Astrocyte (in vitro differentiated cells and primary cell): ENCODE data around the gene RBM17. TPM values are rescaled to one million over a fixed set of nuclear protein-coding genes. Genes with fewer than 3 reads are reported as not detected.

Source experiments
- DNase-seq: peaks from one replicate; pipeline ENCODE4 v3.0.0-alpha.2; 2010; ENCODE audit warnings: low read depth
- FAIRE-seq: peaks from 2 replicates; lab custom pipeline; 2011; peaks lifted over from hg19 to GRCh38; lab: Jason Lieb, UNC
- H2AFZ ChIP-seq: 2 replicates; pipeline ENCODE4 v1.6.0; 2012; ENCODE audit warnings: low read depth, low read length, inconsistent platforms
- H3K27ac ChIP-seq: 2 replicates; pipeline ENCODE4 v1.5.1; 2011; ENCODE audit warnings: low read depth, low read length, inconsistent platforms
- H3K27me3 ChIP-seq: 2 replicates; pipeline ENCODE4 v1.6.0; 2011; ENCODE audit warnings: low read length, inconsistent platforms; ENCODE audit not compliant: insufficient read depth
- H3K36me3 ChIP-seq: 2 replicates; pipeline ENCODE4 v1.5.1; 2011; ENCODE audit warnings: low read length, inconsistent platforms; ENCODE audit not compliant: insufficient read depth
- H3K4me1 ChIP-seq: 2 replicates; pipeline ENCODE4 v1.5.1; 2011; ENCODE audit warnings: low read length, inconsistent platforms; ENCODE audit not compliant: insufficient read depth
- H3K4me2 ChIP-seq: 2 replicates; pipeline ENCODE4 v1.6.0; 2012; ENCODE audit warnings: low read length, inconsistent platforms
- H3K4me3 ChIP-seq: 2 replicates; pipeline ENCODE4 v1.5.1; 2011; ENCODE audit warnings: low read depth, mild to moderate bottlenecking, low read length, inconsistent platforms; ENCODE audit not compliant: insufficient read depth
- H3K79me2 ChIP-seq: 2 replicates; pipeline ENCODE4 v1.6.0; 2012; ENCODE audit warnings: mild to moderate bottlenecking, low read length, inconsistent platforms; ENCODE audit not compliant: insufficient read depth
- H3K9ac ChIP-seq: 2 replicates; pipeline ENCODE4 v1.6.0; 2012; ENCODE audit warnings: mild to moderate bottlenecking, low read length, inconsistent platforms
- H3K9me3 ChIP-seq: 2 replicates; pipeline ENCODE4 v1.5.1; 2012; ENCODE audit warnings: low read depth, mild to moderate bottlenecking, low read length, inconsistent platforms; ENCODE audit not compliant: insufficient read depth
- H4K20me1 ChIP-seq: 2 replicates; pipeline ENCODE4 v1.6.0; 2012; ENCODE audit warnings: low read length, inconsistent platforms; ENCODE audit not compliant: insufficient read depth
- H3K27ac Mint-ChIP-seq: one replicate; pipeline ENCODE4 v1.8.0; 2021; ENCODE audit warnings: mild to moderate bottlenecking, mixed read lengths; ENCODE audit not compliant: unreplicated experiment
- H3K27me3 Mint-ChIP-seq: one replicate; pipeline ENCODE4 v1.8.0; 2021; ENCODE audit warnings: low read depth, mixed read lengths; ENCODE audit not compliant: unreplicated experiment
- H3K36me3 Mint-ChIP-seq: one replicate; pipeline ENCODE4 v1.8.0; 2021; ENCODE audit warnings: low read depth, mixed read lengths; ENCODE audit not compliant: unreplicated experiment
- H3K4me1 Mint-ChIP-seq: one replicate; pipeline ENCODE4 v1.8.0; 2021; ENCODE audit warnings: low read depth, mixed read lengths; ENCODE audit not compliant: unreplicated experiment
- H3K4me3 Mint-ChIP-seq: one replicate; pipeline ENCODE4 v1.8.0; 2021; ENCODE audit warnings: mild to moderate bottlenecking, moderate library complexity, mixed read lengths; ENCODE audit not compliant: unreplicated experiment
- H3K9me3 Mint-ChIP-seq: one replicate; pipeline ENCODE4 v1.8.0; 2021; ENCODE audit warnings: mild to moderate bottlenecking, mixed read lengths; ENCODE audit not compliant: unreplicated experiment
- EZH2 ChIP-seq: IDR thresholded peaks from 2 replicates; pipeline ENCODE4 v1.6.1; 2012; ENCODE audit warnings: mild to moderate bottlenecking, low read length, inconsistent platforms; ENCODE audit not compliant: insufficient read depth
- total RNA-seq: library from RNA; stranded (reverse); gene quantifications from 2 replicates; pipeline ENCODE4 v1.2.1, GENCODE V29; 2021
- TF ChIP-seq, protein P1 (sequence below): IDR thresholded peaks from 2 replicates; pipeline ENCODE4 v1.5.1; 2011; ENCODE audit warnings: low read depth, mild to moderate bottlenecking, inconsistent platforms, low read length, moderate library complexity; ENCODE audit not compliant: insufficient read depth

Gene RBM17
- total RNA-seq, 1 donor from 2014 or later: 71.3 TPM

DNA sequence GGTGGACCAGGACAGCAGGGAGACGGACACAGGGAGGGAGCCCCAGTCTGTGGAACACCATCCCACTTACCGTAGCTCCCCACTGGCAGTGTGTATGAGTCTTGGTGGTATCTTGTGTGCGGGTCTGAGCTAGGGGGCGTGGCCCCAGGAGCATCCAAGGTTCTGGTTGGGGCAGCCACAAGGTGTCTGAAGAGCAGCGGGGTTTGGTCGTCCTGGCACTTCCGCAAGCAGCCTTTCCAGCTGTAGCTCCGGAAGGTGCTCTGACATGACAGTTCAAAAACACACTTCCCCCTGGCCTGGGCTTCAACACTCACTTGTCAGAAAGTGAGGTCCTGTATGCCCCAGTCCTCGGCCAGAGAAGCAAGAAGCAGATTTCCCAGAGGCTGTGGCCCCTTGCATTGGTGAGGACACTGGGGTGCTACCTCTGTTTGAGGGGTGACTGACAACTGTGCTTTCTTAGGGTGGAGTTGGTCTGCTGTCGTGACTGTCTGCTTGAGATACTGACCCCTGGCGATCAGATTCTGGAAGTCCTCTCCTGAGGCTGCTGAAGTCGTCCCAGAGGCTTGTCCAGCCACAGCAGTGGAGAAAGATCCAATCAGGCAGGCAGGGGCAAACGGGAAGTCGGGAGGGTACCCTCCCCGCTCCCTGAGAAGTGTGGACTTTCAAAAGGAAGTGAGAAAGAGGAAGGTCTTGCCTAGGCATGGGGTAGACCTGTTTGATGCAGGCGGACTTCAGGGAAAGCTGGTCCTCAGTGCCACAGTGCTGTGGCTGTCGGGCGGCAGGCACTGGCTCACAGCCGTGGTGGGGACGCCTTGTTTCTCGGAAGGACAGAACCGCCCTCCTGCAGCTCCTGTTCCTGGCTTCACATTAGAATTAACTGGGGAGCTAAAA lies 62.5 kb downstream of the RBM17 start:
- FAIRE-seq (no peak), DNase-seq (peak; percentile 42)
- Histone ChIP-seq H3K9me3 (no peaks in the 10 kb centered on the region), H3K27me3 (no peaks in the 10 kb centered on the region), H3K79me2 (peaks cover 72% of the 10 kb centered on the region), H2AFZ (no peak overlapping the region), H4K20me1 (peaks cover 53% of the 10 kb centered on the region), H3K27ac (no peak overlapping the region), H3K4me1 (peaks cover 18% of the 10 kb centered on the region), H3K4me3 (no peak overlapping the region), H3K4me2 (peak overlapping the region; percentile 39), H3K9ac (peak overlapping the region; percentile 8), H3K36me3 (no peaks in the 10 kb centered on the region)
- no peak overlapping the region for H3K4me3 Mint-ChIP-seq
- H3K36me3 Mint-ChIP-seq: peaks cover 7% of the 10 kb centered on the region
- TF ChIP-seq, protein P1, sequence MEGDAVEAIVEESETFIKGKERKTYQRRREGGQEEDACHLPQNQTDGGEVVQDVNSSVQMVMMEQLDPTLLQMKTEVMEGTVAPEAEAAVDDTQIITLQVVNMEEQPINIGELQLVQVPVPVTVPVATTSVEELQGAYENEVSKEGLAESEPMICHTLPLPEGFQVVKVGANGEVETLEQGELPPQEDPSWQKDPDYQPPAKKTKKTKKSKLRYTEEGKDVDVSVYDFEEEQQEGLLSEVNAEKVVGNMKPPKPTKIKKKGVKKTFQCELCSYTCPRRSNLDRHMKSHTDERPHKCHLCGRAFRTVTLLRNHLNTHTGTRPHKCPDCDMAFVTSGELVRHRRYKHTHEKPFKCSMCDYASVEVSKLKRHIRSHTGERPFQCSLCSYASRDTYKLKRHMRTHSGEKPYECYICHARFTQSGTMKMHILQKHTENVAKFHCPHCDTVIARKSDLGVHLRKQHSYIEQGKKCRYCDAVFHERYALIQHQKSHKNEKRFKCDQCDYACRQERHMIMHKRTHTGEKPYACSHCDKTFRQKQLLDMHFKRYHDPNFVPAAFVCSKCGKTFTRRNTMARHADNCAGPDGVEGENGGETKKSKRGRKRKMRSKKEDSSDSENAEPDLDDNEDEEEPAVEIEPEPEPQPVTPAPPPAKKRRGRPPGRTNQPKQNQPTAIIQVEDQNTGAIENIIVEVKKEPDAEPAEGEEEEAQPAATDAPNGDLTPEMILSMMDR: peak; percentile 59
- TF ChIP-seq EZH2: no peak
- H3K27ac Mint-ChIP-seq: peak overlapping the region; percentile 59
- peaks cover 26% of the 10 kb centered on the region for H3K4me1 Mint-ChIP-seq
- H3K9me3 Mint-ChIP-seq: no peaks in the 10 kb centered on the region
- no peaks in the 10 kb centered on the region for H3K27me3 Mint-ChIP-seq

DNA sequence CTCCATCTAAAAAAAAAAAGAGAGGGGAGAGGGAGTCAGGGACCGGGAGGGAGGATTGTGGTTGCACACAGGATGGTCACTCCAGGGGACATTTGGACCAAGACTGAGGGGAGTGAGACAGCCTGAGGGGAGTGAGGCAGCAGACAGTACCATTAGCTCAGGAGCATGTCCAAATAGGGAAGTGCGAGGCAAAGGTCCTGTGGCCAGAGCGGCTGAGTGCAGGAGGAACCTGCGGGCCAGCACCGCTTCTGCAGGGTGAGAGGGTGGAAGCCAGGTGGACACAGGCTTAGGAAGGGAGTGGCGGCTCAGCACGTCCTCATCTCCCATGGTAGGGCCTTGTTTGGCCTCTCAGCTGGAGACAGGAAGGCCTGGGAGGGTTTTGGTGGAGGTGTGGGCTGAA lies 65.0 kb downstream of the RBM17 start:
- Histone ChIP-seq H3K27me3 (no peaks in the 10 kb centered on the region), H3K4me3 (no peak overlapping the region), H3K4me1 (peaks cover 6% of the 10 kb centered on the region), H3K27ac (no peak overlapping the region), H3K9ac (no peak overlapping the region), H3K79me2 (peaks cover 54% of the 10 kb centered on the region), H3K36me3 (no peaks in the 10 kb centered on the region), H2AFZ (no peak overlapping the region), H3K9me3 (no peaks in the 10 kb centered on the region), H4K20me1 (peaks cover 29% of the 10 kb centered on the region), H3K4me2 (no peak overlapping the region)
- Mint-ChIP-seq H3K9me3 (no peaks in the 10 kb centered on the region), H3K4me1 (peaks cover 9% of the 10 kb centered on the region), H3K27ac (no peak overlapping the region), H3K27me3 (no peaks in the 10 kb centered on the region), H3K4me3 (no peak overlapping the region), H3K36me3 (peaks cover 7% of the 10 kb centered on the region)
- DNase-seq (no peak), FAIRE-seq (no peak)
- TF ChIP-seq, protein P1: no peak
- TF ChIP-seq EZH2: no peak

DNA sequence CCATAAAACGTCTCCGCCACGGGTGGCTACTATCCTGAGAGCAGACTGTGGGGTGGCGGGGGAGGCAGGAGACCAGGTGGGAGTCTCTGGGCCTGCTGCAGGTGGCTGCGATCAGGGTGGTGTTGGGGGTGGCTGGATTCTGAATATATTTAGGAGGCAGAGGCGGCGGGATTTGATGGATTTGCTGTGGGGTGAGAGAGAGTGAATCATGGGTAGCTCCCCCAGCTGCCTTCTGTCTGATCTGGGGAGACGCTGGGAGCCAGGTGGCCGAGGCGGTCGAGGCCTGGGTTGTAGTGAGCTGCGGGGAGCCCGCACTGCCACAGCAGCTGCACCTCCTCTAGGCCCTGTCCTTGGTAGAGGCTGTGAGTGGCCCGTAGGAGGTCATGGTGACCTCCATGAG lies 65.7 kb downstream of the RBM17 start:
- Histone ChIP-seq H3K9me3 (no peaks in the 10 kb centered on the region), H3K4me1 (peaks cover 6% of the 10 kb centered on the region), H3K79me2 (peaks cover 56% of the 10 kb centered on the region), H3K27me3 (no peaks in the 10 kb centered on the region), H3K4me2 (no peak overlapping the region), H4K20me1 (peaks cover 25% of the 10 kb centered on the region), H2AFZ (no peak overlapping the region), H3K9ac (no peak overlapping the region), H3K27ac (no peak overlapping the region), H3K36me3 (no peaks in the 10 kb centered on the region), H3K4me3 (no peak overlapping the region)
- FAIRE-seq (no peak), DNase-seq (no peak)
- Mint-ChIP-seq H3K4me3 (no peak overlapping the region), H3K27me3 (no peaks in the 10 kb centered on the region), H3K36me3 (peaks cover 7% of the 10 kb centered on the region), H3K4me1 (peaks cover 7% of the 10 kb centered on the region), H3K27ac (no peak overlapping the region), H3K9me3 (no peaks in the 10 kb centered on the region)
- no peak for TF ChIP-seq EZH2
- TF ChIP-seq, protein P1: no peak
